Smooth muscle cell (in vitro differentiated cells): Measurements from ENCODE around the gene HIP1. TPM values are rescaled to one million over a fixed set of nuclear protein-coding genes. Genes with fewer than 3 reads are reported as not detected.
"Not testable (repeated sequence)": the region's sequence is repeated elsewhere in the genome, so short reads cannot be mapped to it uniquely, and the experiment has no call there.

ENCODE experiments used
- DNase-seq: peaks from one replicate; lab custom pipeline; 2025; ENCODE audit not compliant: unreplicated experiment; lab: John Stamatoyannopoulos, UW
- H2AFZ ChIP-seq: fragments of 200-600 bp; sonication (generic); 2 replicates; pipeline ENCODE4 v1.6.0; 2016; ENCODE audit warnings: antibody characterized with exemption, low read depth, mild to moderate bottlenecking
- H3F3A ChIP-seq: fragments of 200-600 bp; sonication (generic); 2 replicates; pipeline ENCODE4 v1.6.0; 2017; ENCODE audit warnings: antibody characterized with exemption, low read depth
- H3K27ac ChIP-seq: fragments of 200-600 bp; sonication (generic); 2 replicates; pipeline ENCODE4 v1.5.1; 2016; ENCODE audit warnings: low read depth, mild to moderate bottlenecking
- H3K27me3 ChIP-seq: fragments of 200-600 bp; sonication (generic); 2 replicates; pipeline ENCODE4 v1.6.1; 2016; ENCODE audit warnings: low read depth, mild to moderate bottlenecking
- H3K36me3 ChIP-seq: fragments of 200-600 bp; sonication (generic); 2 replicates; pipeline ENCODE4 v1.5.1; 2016; ENCODE audit warnings: low read depth
- H3K4me1 ChIP-seq: fragments of 200-600 bp; sonication (generic); 2 replicates; pipeline ENCODE4 v1.5.1; 2016; ENCODE audit warnings: low read depth
- H3K4me2 ChIP-seq: fragments of 200-600 bp; sonication (generic); 2 replicates; pipeline ENCODE4 v1.6.0; 2016; ENCODE audit warnings: mild to moderate bottlenecking
- H3K4me3 ChIP-seq: fragments of 200-600 bp; sonication (generic); 2 replicates; pipeline ENCODE4 v1.5.1; 2016; ENCODE audit warnings: mild to moderate bottlenecking
- H3K79me2 ChIP-seq: fragments of 200-600 bp; sonication (generic); 2 replicates; pipeline ENCODE4 v1.6.0; 2016; ENCODE audit warnings: low read depth, mild to moderate bottlenecking
- H3K9ac ChIP-seq: fragments of 200-600 bp; sonication (generic); 2 replicates; pipeline ENCODE4 v1.6.0; 2016; ENCODE audit warnings: low read depth
- H3K9me3 ChIP-seq: fragments of 200-600 bp; sonication (generic); replicated peaks from 2 replicates; pipeline ENCODE4 v1.5.1; 2016; ENCODE audit warnings: low read depth
- H4K20me1 ChIP-seq: fragments of 200-600 bp; sonication (generic); 2 replicates; pipeline ENCODE4 v1.6.0; 2016; ENCODE audit warnings: low read depth
- CTCF ChIP-seq: fragments of 200-600 bp; sonication (generic); IDR thresholded peaks from 2 replicates; pipeline ENCODE4 v1.5.1; 2017; ENCODE audit warnings: borderline replicate concordance, mild to moderate bottlenecking, antibody characterized with exemption; ENCODE audit not compliant: insufficient read depth, poor library complexity, severe bottlenecking
- WGBS: methylation state at CpG from one replicate; pipeline ENCODE4 v1.1.7; 2016; ENCODE audit warnings: low lambda C conversion rate; 5-methylcytosine and 5-hydroxymethylcytosine counted together
- polyA plus RNA-seq: library from polyadenylated mRNA; unstranded; fragments of >200 nt; fragmentation: Nextera tagmentation; extraction: Ambion mirVana; gene quantifications from 2 replicates; pipeline ENCODE4 v1.2.1, GENCODE V29; 2016
- total RNA-seq: library from RNA; depleted of rRNA; stranded (reverse); fragments of >200 nt; gene quantifications from 2 replicates; pipeline ENCODE4 v1.2.3, GENCODE V29; 2014

The HIP1 gene
- total and polyA plus RNA-seq, 2 experiments from 2014 or later: 4.7 to 8.4 TPM

- H3K27ac ChIP-seq: no peak overlapping the region
- H3K4me1 ChIP-seq: no peaks in the 10 kb centered on the region
- no peak overlapping the region for H2AFZ ChIP-seq
- H3K4me3 ChIP-seq: no peak overlapping the region
- H3K27me3 ChIP-seq: no peaks in the 10 kb centered on the region
- H3K9me3 ChIP-seq: no peaks in the 10 kb centered on the region
- no peaks in the 10 kb centered on the region for H3K36me3 ChIP-seq
- H4K20me1 ChIP-seq: no peaks in the 10 kb centered on the region
- WGBS: 77% methylated on average over 12 of the region's 16 CpGs
- no peak for DNase-seq
- H3K4me2 ChIP-seq: no peak overlapping the region
- H3F3A ChIP-seq: no peaks in the 10 kb centered on the region
- no peaks in the 10 kb centered on the region for H3K79me2 ChIP-seq
- TF ChIP-seq CTCF: no peak
- H3K9ac ChIP-seq: no peak overlapping the region
Observed at GRCh38 chr7:75611557-75612178, 127.1 kb downstream of the HIP1 start.

- H3K4me3 ChIP-seq, H2AFZ ChIP-seq, H4K20me1 ChIP-seq, H3K79me2 ChIP-seq, H3K36me3 ChIP-seq, H3K9ac ChIP-seq, H3K27ac ChIP-seq, H3F3A ChIP-seq, H3K4me1 ChIP-seq, DNase-seq, H3K9me3 ChIP-seq, H3K4me2 ChIP-seq, H3K27me3 ChIP-seq: not testable (repeated sequence)
- 96% methylated on average over 11 of the region's 11 CpGs for WGBS
Observed at GRCh38 chr7:75609416-75609815, 129.3 kb downstream of the HIP1 start.

GRCh38 chr7:75608451-75609122, 130.2 kb downstream of the HIP1 start:
- DNase-seq: no peak
- H3K27me3 ChIP-seq: no peaks in the 10 kb centered on the region
- WGBS: 95% methylated on average over 8 of the region's 8 CpGs

GRCh38 chr7:75604408-75604807, 134.3 kb downstream of the HIP1 start:
- H3K79me2 ChIP-seq: no peaks in the 10 kb centered on the region
- H2AFZ ChIP-seq: no peak overlapping the region
- H3F3A ChIP-seq: no peaks in the 10 kb centered on the region
- no peak overlapping the region for H3K27ac ChIP-seq
- TF ChIP-seq CTCF: no peak
- no peak overlapping the region for H3K4me3 ChIP-seq
- H3K4me1 ChIP-seq: peaks cover 5% of the 10 kb centered on the region
- no peaks in the 10 kb centered on the region for H3K27me3 ChIP-seq
- WGBS: 82% methylated on average over 3 of the region's 3 CpGs
- DNase-seq: no peak
- no peaks in the 10 kb centered on the region for H4K20me1 ChIP-seq
- H3K36me3 ChIP-seq: no peaks in the 10 kb centered on the region
- H3K9me3 ChIP-seq: no peaks in the 10 kb centered on the region
- H3K4me2 ChIP-seq: no peak overlapping the region
- H3K9ac ChIP-seq: no peak overlapping the region

More at GRCh38 chr7:75608451-75609122, 130.2 kb downstream of the HIP1 start:
- H2AFZ ChIP-seq: no peak overlapping the region
- H3K4me3 ChIP-seq: no peak overlapping the region
- H3K9me3 ChIP-seq: no peaks in the 10 kb centered on the region
- H3F3A ChIP-seq: no peaks in the 10 kb centered on the region
- no peak overlapping the region for H3K27ac ChIP-seq
- TF ChIP-seq CTCF: no peak
- no peak overlapping the region for H3K9ac ChIP-seq
- H3K4me1 ChIP-seq: no peaks in the 10 kb centered on the region
- no peaks in the 10 kb centered on the region for H3K36me3 ChIP-seq
- no peaks in the 10 kb centered on the region for H4K20me1 ChIP-seq
- no peak overlapping the region for H3K4me2 ChIP-seq
- no peaks in the 10 kb centered on the region for H3K79me2 ChIP-seq

DNA sequence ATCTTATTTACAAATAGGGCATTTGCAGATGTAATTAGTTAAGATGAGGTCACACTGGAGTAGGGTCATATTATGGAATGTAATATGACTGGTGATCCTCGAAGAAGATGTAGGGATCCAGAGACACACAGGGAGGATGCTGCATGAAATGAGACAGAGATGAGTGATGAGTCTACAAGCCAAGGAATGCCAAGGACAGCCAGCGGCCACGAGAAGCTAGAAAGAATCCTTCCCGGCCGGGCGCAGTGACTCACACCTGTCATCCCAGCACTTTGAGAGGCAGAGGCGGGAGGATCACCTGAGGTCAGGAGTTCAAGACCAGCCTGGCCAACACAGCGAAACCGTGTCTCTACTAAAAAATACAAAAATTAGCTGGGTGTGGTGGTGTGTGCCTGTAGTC, 135.9 kb downstream of the HIP1 start:
- not testable (repeated sequence) for H3F3A ChIP-seq, H3K36me3 ChIP-seq, H3K79me2 ChIP-seq, H3K27me3 ChIP-seq, H3K9me3 ChIP-seq, H3K27ac ChIP-seq, DNase-seq, H3K4me3 ChIP-seq, H3K9ac ChIP-seq, H3K4me2 ChIP-seq, H4K20me1 ChIP-seq, H2AFZ ChIP-seq
- WGBS: 88% methylated on average over 9 of the region's 9 CpGs
- peaks cover 19% of the 10 kb centered on the region for H3K4me1 ChIP-seq
